Fibroblast of lung (primary cell): Measurements from ENCODE around the gene FRY. TPM values are rescaled to one million over a fixed set of nuclear protein-coding genes. Genes with fewer than 3 reads are reported as not detected.

Source experiments
- DNase-seq, 2 donors: peaks; one replicate each; pipeline versions ENCODE4 v3.0.0 to v3.0.0-alpha.2; 2010; ENCODE audit warnings: low read depth in 2 of 2
- H2AFZ ChIP-seq: 2 replicates; pipeline ENCODE4 v1.5.1; 2012; ENCODE audit warnings: low read length, control low read depth, inconsistent platforms
- H3K27ac ChIP-seq: 2 replicates; pipeline ENCODE4 v1.5.1; 2011; ENCODE audit warnings: low read length, control low read depth; ENCODE audit not compliant: insufficient read depth
- H3K27me3 ChIP-seq: 2 replicates; pipeline ENCODE4 v1.5.1; 2011; ENCODE audit warnings: mild to moderate bottlenecking, low read length; ENCODE audit not compliant: control insufficient read depth, insufficient read depth
- H3K36me3 ChIP-seq: 2 replicates; pipeline ENCODE4 v1.5.1; 2011; ENCODE audit warnings: low read length; ENCODE audit not compliant: control insufficient read depth, insufficient read depth
- H3K4me1 ChIP-seq: 2 replicates; pipeline ENCODE4 v1.5.1; 2011; ENCODE audit warnings: low read length; ENCODE audit not compliant: control insufficient read depth, insufficient read depth; ENCODE audit errors: extremely low read depth
- H3K4me2 ChIP-seq: 2 replicates; pipeline ENCODE4 v1.5.1; 2011; ENCODE audit warnings: low read length, control low read depth; ENCODE audit not compliant: insufficient read depth; ENCODE audit errors: extremely low read depth
- H3K4me3 ChIP-seq, 4 experiments: fragments of 200-600 bp in 1 of 4; sonication (generic) in 1 of 4; replicated peaks in 1 of 4; 2 replicates each; pipeline ENCODE4 v1.5.1; 2011 to 2016; ENCODE audit warnings: low read length in 4 of 4, low read depth in 3 of 4, mild to moderate bottlenecking in 3 of 4, control low read depth in 2 of 4, inconsistent platforms in 1 of 4, mixed read lengths in 1 of 4; ENCODE audit not compliant: insufficient read depth in 1 of 4; ENCODE audit errors: control extremely low read depth in 1 of 4
- H3K79me2 ChIP-seq: 2 replicates; pipeline ENCODE4 v1.5.1; 2012; ENCODE audit warnings: mild to moderate bottlenecking, low read length, inconsistent platforms; ENCODE audit not compliant: control insufficient read depth, insufficient read depth
- H3K9ac ChIP-seq: 2 replicates; pipeline ENCODE4 v1.5.1; 2011; ENCODE audit warnings: mild to moderate bottlenecking, low read length, control low read depth; ENCODE audit not compliant: insufficient read depth
- H3K9me3 ChIP-seq: 2 replicates; pipeline ENCODE4 v1.5.1; 2012; ENCODE audit warnings: low read depth, low read length; ENCODE audit not compliant: control insufficient read depth, insufficient read depth
- H4K20me1 ChIP-seq: 2 replicates; pipeline ENCODE4 v1.5.1; 2011; ENCODE audit warnings: low read length; ENCODE audit not compliant: control insufficient read depth, insufficient read depth; ENCODE audit errors: extremely low read depth
- CTCF ChIP-seq, 2 donors: IDR thresholded peaks in 1 of 2; conservative IDR thresholded peaks in 1 of 2; 1 replicate in 1 of 2; 2 replicates in 1 of 2; pipeline ENCODE4 v1.5.1; 2011 to 2012; ENCODE audit warnings: low read length in 2 of 2, control low read depth in 1 of 2, inconsistent platforms in 1 of 2, low read depth in 1 of 2, mild to moderate bottlenecking in 1 of 2
- EZH2 ChIP-seq: IDR thresholded peaks from 2 replicates; pipeline ENCODE4 v1.5.1; 2012; ENCODE audit warnings: low read length, control low read depth, mild to moderate bottlenecking; ENCODE audit errors: missing control alignments
- polyA plus RNA-seq, 2 donors: library from polyadenylated mRNA; depleted of rRNA in 1 of 2; stranded (reverse) in 1 of 2; unstranded in 1 of 2; fragments of >200 nt; gene quantifications; 2 replicates each; pipeline ENCODE4 v1.2.1, GENCODE V29; 2011 to 2012; ENCODE audit warnings: missing spikeins in 1 of 2
- total RNA-seq: library from RNA; depleted of rRNA; stranded (reverse); fragments of >200 nt; gene quantifications from 2 replicates; pipeline ENCODE4 v1.2.1, GENCODE V29; 2014

FRY gene
- total and polyA plus RNA-seq, 2 donors (not counting 1 experiment from before 2014, with no cell fraction given), result 8.8 to 18.3 TPM

GRCh38 chr13:32175943-32176342 lies 144.4 kb downstream of the FRY start:
- no peak for DNase-seq
- Histone ChIP-seq H3K4me1 (no peaks in the 10 kb centered on the region), H3K36me3 (peaks cover 1% of the 10 kb centered on the region), H3K27me3 (no peaks in the 10 kb centered on the region), H4K20me1 (no peaks in the 10 kb centered on the region), H3K9me3 (no peaks in the 10 kb centered on the region), H2AFZ (no peak overlapping the region), H3K4me3 (no peak overlapping the region), H3K27ac (no peak overlapping the region), H3K4me2 (no peak overlapping the region), H3K9ac (no peak overlapping the region), H3K79me2 (no peaks in the 10 kb centered on the region)
- TF ChIP-seq CTCF (conservative IDR thresholded peaks at IDR 0.05 in 1 of 2, IDR thresholded peaks at IDR 0.05 in 1 of 2; ENCODE audit: low read depth in 1 of 2, low read length in 2 of 2), result no peak
- no peak for TF ChIP-seq EZH2

- no peak overlapping the region for H3K9ac ChIP-seq
- no peaks in the 10 kb centered on the region for H4K20me1 ChIP-seq
- no peak overlapping the region for H3K4me3 ChIP-seq
- no peak overlapping the region for H2AFZ ChIP-seq
- H3K4me1 ChIP-seq, result no peaks in the 10 kb centered on the region
- TF ChIP-seq EZH2 (no peak), CTCF (conservative IDR thresholded peaks at IDR 0.05 in 1 of 2, IDR thresholded peaks at IDR 0.05 in 1 of 2; ENCODE audit: low read depth in 1 of 2, low read length in 2 of 2) (no peak)
- no peak overlapping the region for H3K27ac ChIP-seq
- no peak overlapping the region for H3K4me2 ChIP-seq
- peaks cover 1% of the 10 kb centered on the region for H3K36me3 ChIP-seq
- H3K27me3 ChIP-seq, result no peaks in the 10 kb centered on the region
- no peaks in the 10 kb centered on the region for H3K9me3 ChIP-seq
- DNase-seq, result no peak
- H3K79me2 ChIP-seq, result no peaks in the 10 kb centered on the region
These were observed 145.1 kb downstream of the FRY start for GRCh38 chr13:32176696-32177095.

- Histone ChIP-seq H3K9me3 (no peaks in the 10 kb centered on the region), H3K36me3 (no peaks in the 10 kb centered on the region), H3K27ac (no peak overlapping the region), H3K4me1 (no peaks in the 10 kb centered on the region), H4K20me1 (no peaks in the 10 kb centered on the region), H3K4me2 (no peak overlapping the region), H3K79me2 (no peaks in the 10 kb centered on the region), H3K27me3 (no peaks in the 10 kb centered on the region), H3K4me3 (no peak overlapping the region), H3K9ac (no peak overlapping the region), H2AFZ (no peak overlapping the region)
- TF ChIP-seq EZH2, result no peak
- TF ChIP-seq CTCF (conservative IDR thresholded peaks at IDR 0.05 in 1 of 2, IDR thresholded peaks at IDR 0.05 in 1 of 2; ENCODE audit: low read depth in 1 of 2, low read length in 2 of 2), result no peak
- no peak for DNase-seq
These were observed 147.2 kb downstream of the FRY start for GRCh38 chr13:32178763-32179162.
